T47D (cell line): ENCODE data around the gene BRCA2.

Experiments
- DNase-seq, 2 experiments: peaks; one replicate each; pipeline versions ENCODE4 v3.0.0 to v3.0.0-alpha.2; 2011 to 2012; ENCODE audit warnings: low read depth in 1 of 2, low spot score in 1 of 2
- JUND ChIP-seq: IDR thresholded peaks from 2 replicates; pipeline ENCODE4 v1.6.1; 2012; ENCODE audit warnings: low read depth
- in situ Hi-C: cut with HindIII; loops from 2 replicates; pipeline ENCODE4 v1.10.0; 2016; ENCODE audit warnings: low sequenced_read_pairs, low pct_unique_long_range_greater_than_20kb

Gene BRCA2, protein sequence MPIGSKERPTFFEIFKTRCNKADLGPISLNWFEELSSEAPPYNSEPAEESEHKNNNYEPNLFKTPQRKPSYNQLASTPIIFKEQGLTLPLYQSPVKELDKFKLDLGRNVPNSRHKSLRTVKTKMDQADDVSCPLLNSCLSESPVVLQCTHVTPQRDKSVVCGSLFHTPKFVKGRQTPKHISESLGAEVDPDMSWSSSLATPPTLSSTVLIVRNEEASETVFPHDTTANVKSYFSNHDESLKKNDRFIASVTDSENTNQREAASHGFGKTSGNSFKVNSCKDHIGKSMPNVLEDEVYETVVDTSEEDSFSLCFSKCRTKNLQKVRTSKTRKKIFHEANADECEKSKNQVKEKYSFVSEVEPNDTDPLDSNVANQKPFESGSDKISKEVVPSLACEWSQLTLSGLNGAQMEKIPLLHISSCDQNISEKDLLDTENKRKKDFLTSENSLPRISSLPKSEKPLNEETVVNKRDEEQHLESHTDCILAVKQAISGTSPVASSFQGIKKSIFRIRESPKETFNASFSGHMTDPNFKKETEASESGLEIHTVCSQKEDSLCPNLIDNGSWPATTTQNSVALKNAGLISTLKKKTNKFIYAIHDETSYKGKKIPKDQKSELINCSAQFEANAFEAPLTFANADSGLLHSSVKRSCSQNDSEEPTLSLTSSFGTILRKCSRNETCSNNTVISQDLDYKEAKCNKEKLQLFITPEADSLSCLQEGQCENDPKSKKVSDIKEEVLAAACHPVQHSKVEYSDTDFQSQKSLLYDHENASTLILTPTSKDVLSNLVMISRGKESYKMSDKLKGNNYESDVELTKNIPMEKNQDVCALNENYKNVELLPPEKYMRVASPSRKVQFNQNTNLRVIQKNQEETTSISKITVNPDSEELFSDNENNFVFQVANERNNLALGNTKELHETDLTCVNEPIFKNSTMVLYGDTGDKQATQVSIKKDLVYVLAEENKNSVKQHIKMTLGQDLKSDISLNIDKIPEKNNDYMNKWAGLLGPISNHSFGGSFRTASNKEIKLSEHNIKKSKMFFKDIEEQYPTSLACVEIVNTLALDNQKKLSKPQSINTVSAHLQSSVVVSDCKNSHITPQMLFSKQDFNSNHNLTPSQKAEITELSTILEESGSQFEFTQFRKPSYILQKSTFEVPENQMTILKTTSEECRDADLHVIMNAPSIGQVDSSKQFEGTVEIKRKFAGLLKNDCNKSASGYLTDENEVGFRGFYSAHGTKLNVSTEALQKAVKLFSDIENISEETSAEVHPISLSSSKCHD (N-terminal part only)

DNA sequence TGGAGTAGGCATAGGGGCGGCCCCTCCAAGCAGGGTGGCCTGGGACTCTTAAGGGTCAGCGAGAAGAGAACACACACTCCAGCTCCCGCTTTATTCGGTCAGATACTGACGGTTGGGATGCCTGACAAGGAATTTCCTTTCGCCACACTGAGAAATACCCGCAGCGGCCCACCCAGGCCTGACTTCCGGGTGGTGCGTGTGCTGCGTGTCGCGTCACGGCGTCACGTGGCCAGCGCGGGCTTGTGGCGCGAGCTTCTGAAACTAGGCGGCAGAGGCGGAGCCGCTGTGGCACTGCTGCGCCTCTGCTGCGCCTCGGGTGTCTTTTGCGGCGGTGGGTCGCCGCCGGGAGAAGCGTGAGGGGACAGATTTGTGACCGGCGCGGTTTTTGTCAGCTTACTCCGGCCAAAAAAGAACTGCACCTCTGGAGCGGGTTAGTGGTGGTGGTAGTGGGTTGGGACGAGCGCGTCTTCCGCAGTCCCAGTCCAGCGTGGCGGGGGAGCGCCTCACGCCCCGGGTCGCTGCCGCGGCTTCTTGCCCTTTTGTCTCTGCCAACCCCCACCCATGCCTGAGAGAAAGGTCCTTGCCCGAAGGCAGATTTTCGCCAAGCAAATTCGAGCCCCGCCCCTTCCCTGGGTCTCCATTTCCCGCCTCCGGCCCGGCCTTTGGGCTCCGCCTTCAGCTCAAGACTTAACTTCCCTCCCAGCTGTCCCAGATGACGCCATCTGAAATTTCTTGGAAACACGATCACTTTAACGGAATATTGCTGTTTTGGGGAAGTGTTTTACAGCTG is at the start of gene BRCA2, which contains the start of gene ZAR1L:
Gene BRCA2 (plus strand): TSS at position 271 of the 790 bp plus-strand sequence. CDS start 953 bp downstream, outside the sequence.
Gene ZAR1L (minus strand): TSS at position 126 of the 790 bp plus-strand sequence. CDS start 3,438 bp downstream, outside the sequence.
- in situ Hi-C loops: no loop called here
- DNase-seq: peak; percentile 29 to 87
- no peak for TF ChIP-seq JUND

DNA sequence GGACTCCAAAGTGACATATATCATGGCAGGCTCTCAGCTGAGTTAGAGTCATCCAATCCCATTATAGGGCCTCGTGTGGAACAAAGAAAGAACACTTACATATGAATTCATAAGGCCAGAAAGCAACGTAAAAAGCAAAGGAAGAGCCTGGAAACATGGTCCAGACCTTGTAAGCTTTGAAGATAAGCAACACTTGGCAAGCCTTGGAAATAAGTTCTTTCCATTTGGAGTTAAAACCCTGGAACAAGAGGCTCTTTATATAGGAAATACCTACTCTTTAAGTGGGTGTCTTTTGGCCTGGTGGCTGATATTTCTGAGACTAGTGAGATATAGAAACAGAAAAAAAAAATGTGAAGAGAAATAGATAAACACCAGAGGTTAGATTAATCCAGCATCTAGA is 49.6 kb upstream of the BRCA2 start:
- no peak for TF ChIP-seq JUND
- in situ Hi-C loops: no loop called here
- DNase-seq: no peak

GRCh38 chr13:32266130-32266529 is 49.2 kb upstream of the BRCA2 start:
- in situ Hi-C loops: no loop called here

GRCh38 chr13:32267836-32268439 is 47.4 kb upstream of the BRCA2 start:
- TF ChIP-seq JUND: no peak
- in situ Hi-C loops: no loop called here
- DNase-seq: peak; percentile 12 to 74

More at GRCh38 chr13:32266130-32266529, 49.2 kb upstream of the BRCA2 start:
- no peak for DNase-seq
- no peak for TF ChIP-seq JUND

DNA sequence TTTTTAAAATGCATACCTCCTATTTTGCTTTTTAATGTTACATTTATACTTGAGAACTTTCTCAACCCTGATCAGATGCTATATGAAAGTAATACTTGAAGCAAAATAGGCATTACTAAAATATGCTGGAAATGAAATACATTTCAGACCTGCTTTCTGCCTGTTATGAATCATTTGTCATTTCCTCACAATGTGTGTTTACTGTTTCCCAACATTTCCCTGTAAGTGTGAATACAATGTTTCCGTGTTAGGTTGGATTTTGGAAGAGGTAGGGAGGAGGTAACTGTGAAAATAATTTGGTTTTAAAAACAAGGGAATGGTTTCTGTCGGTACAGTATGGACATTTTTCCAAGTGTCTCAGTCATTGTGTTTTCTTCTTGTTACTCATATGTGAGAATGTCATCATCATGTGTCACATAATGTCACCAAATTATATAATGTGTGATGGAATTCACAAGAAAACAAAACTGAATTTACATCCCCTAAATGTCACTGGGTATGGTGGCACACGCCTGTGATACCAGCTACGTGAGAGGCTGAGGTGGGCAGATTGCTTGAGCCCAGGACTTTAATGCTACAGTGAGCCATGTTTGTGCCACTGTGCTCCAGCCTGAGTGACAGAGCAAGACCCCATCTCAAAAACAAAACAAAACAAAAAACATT is 43.2 kb upstream of the BRCA2 start:
- in situ Hi-C loops: no loop called here
- no peak for DNase-seq
- no peak for TF ChIP-seq JUND

GRCh38 chr13:32277839-32278238 is 37.5 kb upstream of the BRCA2 start:
- peak in 1 of 2 experiments; percentile 25 for DNase-seq
- in situ Hi-C loops: no loop called here
- no peak for TF ChIP-seq JUND

DNA sequence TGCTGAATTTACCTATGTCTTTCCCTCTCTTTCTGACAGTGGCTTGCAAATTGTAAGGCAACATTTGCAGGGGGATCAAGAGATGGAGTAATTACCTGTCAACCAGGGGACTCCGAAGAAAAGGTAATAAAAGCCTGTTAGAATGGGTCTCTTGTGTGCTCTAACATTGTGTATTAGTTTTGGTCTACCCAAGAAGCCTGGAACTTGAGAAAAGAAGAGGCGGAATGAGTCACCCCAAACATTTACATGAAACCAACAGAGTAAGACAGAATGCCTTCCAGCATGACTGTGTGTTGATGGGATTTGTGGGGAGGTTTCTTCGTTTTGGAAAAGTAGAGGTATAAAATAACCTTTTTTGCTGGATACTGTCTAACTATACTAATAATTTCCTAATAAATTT is 36.9 kb upstream of the BRCA2 start:
- DNase-seq: no peak
- in situ Hi-C loops: no loop called here
- no peak for TF ChIP-seq JUND

GRCh38 chr13:32281096-32281495 is 34.2 kb upstream of the BRCA2 start:
- no peak for TF ChIP-seq JUND
- no peak for DNase-seq
- in situ Hi-C loops: no loop called here

DNA sequence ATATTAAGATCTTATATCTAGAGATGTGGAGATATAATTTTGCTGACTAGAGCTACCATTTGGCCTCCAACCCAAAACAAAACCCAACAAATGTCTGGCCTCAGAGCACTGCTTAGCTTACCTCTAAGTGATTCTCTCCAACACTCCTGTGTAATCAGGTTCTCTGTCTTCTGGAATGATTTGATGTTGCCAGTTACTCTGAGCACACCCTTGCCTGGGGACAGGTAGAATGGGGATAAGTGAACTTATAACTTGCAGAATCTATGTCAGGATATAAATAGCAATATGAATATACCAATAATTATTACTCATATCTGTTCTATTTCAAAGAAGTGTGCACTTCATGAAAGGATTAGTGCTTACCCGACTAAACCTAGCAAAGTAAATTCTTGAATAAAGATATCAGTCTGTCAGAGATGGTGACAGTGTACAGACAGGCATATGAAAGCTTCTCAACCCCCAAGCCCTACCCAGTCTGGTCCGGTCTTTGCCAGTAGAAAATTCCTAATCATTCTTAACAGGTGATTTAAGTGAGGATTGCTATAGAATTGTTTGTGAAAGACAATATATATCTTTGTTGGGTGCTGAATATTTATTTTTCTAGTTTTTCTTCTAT is 33.1 kb upstream of the BRCA2 start:
- in situ Hi-C loops: no loop called here
- no peak for TF ChIP-seq JUND
- DNase-seq: no peak

- no peak for TF ChIP-seq JUND
- in situ Hi-C loops: no loop called here
- DNase-seq: peak in 1 of 2 experiments; percentile 93
These were observed 30.2 kb upstream of the BRCA2 start for GRCh38 chr13:32284927-32285632.
